ENCODE measurements around the gene ZNF584.
"Not testable (repeated sequence)": the region's sequence is repeated elsewhere in the genome, so short reads cannot be mapped to it uniquely, and the experiment has no call there.

DNA sequence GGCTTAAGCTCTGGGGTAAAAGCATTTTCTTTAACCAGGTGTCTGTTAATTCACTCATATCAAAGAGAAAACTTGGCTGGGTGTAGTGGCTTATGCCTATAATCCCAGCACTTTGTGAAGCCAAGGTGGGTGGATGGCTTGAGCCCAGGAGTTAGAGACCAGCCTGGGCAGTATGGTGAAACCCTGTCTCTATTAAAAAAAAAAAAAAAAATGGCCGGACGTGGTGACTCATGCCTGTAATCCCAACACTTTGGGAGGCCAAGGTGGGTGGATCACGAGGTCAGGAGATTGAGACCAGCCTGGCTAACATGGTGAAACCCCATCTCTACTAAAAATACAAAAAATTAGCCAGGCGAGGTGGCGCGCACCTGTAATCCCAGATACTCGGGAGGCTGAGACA, 31.7 kb upstream of the ZNF584 start:
- not testable (repeated sequence) for TF ChIP-seq POLR2A (IDR thresholded peaks at IDR 0.05; ENCODE audit: low read depth, low read length); SMAD1 (IDR thresholded peaks at IDR 0.05; ENCODE audit: low read depth, partially characterized antibody); CBX5 (IDR thresholded peaks at IDR 0.05; ENCODE audit: low read depth); MAX (IDR thresholded peaks at IDR 0.05; ENCODE audit: low read depth, low read length); CTCF (IDR thresholded peaks at IDR 0.05 in 2 of 3, conservative IDR thresholded peaks at IDR 0.05 in 1 of 3; ENCODE audit: control insufficient read depth in 2 of 3, extremely low read depth in 1 of 3, insufficient read depth in 1 of 3, low read depth in 3 of 3, low read length in 3 of 3); SREBF2 (IDR thresholded peaks at IDR 0.05; ENCODE audit: low read length); RAD21 (IDR thresholded peaks at IDR 0.05; ENCODE audit: insufficient read depth, low read depth, low read length)
- TF ChIP-seq, protein P1, sequence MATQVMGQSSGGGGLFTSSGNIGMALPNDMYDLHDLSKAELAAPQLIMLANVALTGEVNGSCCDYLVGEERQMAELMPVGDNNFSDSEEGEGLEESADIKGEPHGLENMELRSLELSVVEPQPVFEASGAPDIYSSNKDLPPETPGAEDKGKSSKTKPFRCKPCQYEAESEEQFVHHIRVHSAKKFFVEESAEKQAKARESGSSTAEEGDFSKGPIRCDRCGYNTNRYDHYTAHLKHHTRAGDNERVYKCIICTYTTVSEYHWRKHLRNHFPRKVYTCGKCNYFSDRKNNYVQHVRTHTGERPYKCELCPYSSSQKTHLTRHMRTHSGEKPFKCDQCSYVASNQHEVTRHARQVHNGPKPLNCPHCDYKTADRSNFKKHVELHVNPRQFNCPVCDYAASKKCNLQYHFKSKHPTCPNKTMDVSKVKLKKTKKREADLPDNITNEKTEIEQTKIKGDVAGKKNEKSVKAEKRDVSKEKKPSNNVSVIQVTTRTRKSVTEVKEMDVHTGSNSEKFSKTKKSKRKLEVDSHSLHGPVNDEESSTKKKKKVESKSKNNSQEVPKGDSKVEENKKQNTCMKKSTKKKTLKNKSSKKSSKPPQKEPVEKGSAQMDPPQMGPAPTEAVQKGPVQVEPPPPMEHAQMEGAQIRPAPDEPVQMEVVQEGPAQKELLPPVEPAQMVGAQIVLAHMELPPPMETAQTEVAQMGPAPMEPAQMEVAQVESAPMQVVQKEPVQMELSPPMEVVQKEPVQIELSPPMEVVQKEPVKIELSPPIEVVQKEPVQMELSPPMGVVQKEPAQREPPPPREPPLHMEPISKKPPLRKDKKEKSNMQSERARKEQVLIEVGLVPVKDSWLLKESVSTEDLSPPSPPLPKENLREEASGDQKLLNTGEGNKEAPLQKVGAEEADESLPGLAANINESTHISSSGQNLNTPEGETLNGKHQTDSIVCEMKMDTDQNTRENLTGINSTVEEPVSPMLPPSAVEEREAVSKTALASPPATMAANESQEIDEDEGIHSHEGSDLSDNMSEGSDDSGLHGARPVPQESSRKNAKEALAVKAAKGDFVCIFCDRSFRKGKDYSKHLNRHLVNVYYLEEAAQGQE (IDR thresholded peaks at IDR 0.05; ENCODE audit: low read depth, low read length): not testable (repeated sequence)
- TF ChIP-seq, protein P2, sequence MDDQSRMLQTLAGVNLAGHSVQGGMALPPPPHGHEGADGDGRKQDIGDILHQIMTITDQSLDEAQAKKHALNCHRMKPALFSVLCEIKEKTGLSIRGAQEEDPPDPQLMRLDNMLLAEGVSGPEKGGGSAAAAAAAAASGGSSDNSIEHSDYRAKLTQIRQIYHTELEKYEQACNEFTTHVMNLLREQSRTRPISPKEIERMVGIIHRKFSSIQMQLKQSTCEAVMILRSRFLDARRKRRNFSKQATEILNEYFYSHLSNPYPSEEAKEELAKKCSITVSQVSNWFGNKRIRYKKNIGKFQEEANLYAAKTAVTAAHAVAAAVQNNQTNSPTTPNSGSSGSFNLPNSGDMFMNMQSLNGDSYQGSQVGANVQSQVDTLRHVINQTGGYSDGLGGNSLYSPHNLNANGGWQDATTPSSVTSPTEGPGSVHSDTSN (IDR thresholded peaks at IDR 0.05; ENCODE audit: insufficient replicate concordance, low read depth, low read length): not testable (repeated sequence)
- TF ChIP-seq, protein P3, sequence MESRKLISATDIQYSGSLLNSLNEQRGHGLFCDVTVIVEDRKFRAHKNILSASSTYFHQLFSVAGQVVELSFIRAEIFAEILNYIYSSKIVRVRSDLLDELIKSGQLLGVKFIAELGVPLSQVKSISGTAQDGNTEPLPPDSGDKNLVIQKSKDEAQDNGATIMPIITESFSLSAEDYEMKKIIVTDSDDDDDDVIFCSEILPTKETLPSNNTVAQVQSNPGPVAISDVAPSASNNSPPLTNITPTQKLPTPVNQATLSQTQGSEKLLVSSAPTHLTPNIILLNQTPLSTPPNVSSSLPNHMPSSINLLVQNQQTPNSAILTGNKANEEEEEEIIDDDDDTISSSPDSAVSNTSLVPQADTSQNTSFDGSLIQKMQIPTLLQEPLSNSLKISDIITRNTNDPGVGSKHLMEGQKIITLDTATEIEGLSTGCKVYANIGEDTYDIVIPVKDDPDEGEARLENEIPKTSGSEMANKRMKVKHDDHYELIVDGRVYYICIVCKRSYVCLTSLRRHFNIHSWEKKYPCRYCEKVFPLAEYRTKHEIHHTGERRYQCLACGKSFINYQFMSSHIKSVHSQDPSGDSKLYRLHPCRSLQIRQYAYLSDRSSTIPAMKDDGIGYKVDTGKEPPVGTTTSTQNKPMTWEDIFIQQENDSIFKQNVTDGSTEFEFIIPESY (IDR thresholded peaks at IDR 0.05): not testable (repeated sequence)
